H1 (cell line): ENCODE results near the gene CIC. TPM values are rescaled to one million over a fixed set of nuclear protein-coding genes. Genes with fewer than 3 reads are reported as not detected.
"Not testable (repeated sequence)": the region's sequence is repeated elsewhere in the genome, so short reads cannot be mapped to it uniquely, and the experiment has no call there.

Experiments
- CTCF ChIA-PET: fragments of 300-600 bp; sonication (Branson Sonifier 250); formaldehyde crosslinking; loops from one replicate; lab custom pipeline; 2021; ENCODE audit not compliant: partially characterized antibody; lab: Charles Lee
- POLR2A ChIA-PET: fragments of 300-600 bp; sonication (Branson Sonifier 250); formaldehyde crosslinking; loops from one replicate; lab custom pipeline; 2021; ENCODE audit warnings: inconsistent platforms; ENCODE audit not compliant: partially characterized antibody; lab: Charles Lee
- DNase-seq, 2 experiments: peaks; one replicate each; pipeline versions ENCODE4 v3.0.0 to v3.0.0-alpha.2; 2010 to 2022; ENCODE audit warnings: low spot score in 2 of 2, low read depth in 1 of 2, mixed read lengths in 1 of 2
- FAIRE-seq: peaks from 2 replicates; lab custom pipeline; 2011; peaks lifted over from hg19 to GRCh38; lab: Jason Lieb, UNC
- H2AFZ ChIP-seq: 2 replicates; pipeline ENCODE4 v1.8.1; 2012; ENCODE audit warnings: low read length, inconsistent platforms
- H2AK5ac ChIP-seq: 2 replicates; pipeline ENCODE4 v1.6.1; 2013; ENCODE audit warnings: low read depth, low read length
- H2BK120ac ChIP-seq: replicated peaks from 2 replicates; pipeline ENCODE3; 2013; ENCODE audit warnings: low read depth, low read length, inconsistent platforms
- H2BK12ac ChIP-seq: 2 replicates; pipeline ENCODE4 v1.6.1; 2013; ENCODE audit warnings: low read depth, low read length
- H2BK15ac ChIP-seq: 2 replicates; pipeline ENCODE4 v1.6.1; 2013; ENCODE audit warnings: low read length
- H2BK20ac ChIP-seq: 2 replicates; pipeline ENCODE4 v1.6.1; 2013; ENCODE audit warnings: low read length
- H2BK5ac ChIP-seq: 2 replicates; pipeline ENCODE4 v1.6.1; 2013; ENCODE audit warnings: low read depth, low read length
- H3K14ac ChIP-seq: 2 replicates; pipeline ENCODE4 v1.6.1; 2013; ENCODE audit warnings: inconsistent platforms; ENCODE audit not compliant: insufficient read length
- H3K18ac ChIP-seq: 2 replicates; pipeline ENCODE4 v1.6.1; 2013; ENCODE audit warnings: low read length; ENCODE audit errors: extremely low read depth
- H3K23ac ChIP-seq: 2 replicates; pipeline ENCODE4 v1.6.1; 2013; ENCODE audit warnings: inconsistent platforms; ENCODE audit not compliant: insufficient read length
- H3K23me2 ChIP-seq: 2 replicates; pipeline ENCODE4 v1.6.1; 2013; ENCODE audit warnings: low read depth, low read length
- H3K27ac ChIP-seq: 2 replicates; pipeline ENCODE4 v1.6.1; 2011; ENCODE audit warnings: low read depth, low read length, inconsistent platforms
- H3K27me3 ChIP-seq, 4 experiments: replicated peaks in 1 of 4; 1 replicate in 1 of 4; 2 replicates in 3 of 4; pipeline versions ENCODE4 v1.6.1 to v1.8.1; 2011 to 2013; ENCODE audit warnings: low read length in 3 of 4, mild to moderate bottlenecking in 3 of 4, inconsistent platforms in 2 of 4, mixed read lengths in 2 of 4, moderate library complexity in 1 of 4; ENCODE audit not compliant: control insufficient read depth in 3 of 4, insufficient read depth in 3 of 4; ENCODE audit errors: extremely low read depth in 1 of 4
- H3K36me3 ChIP-seq, 4 experiments: 2 replicates each; pipeline versions ENCODE4 v1.6.1 to v1.8.1; 2011 to 2013; ENCODE audit warnings: mild to moderate bottlenecking in 4 of 4, low read length in 3 of 4, moderate library complexity in 2 of 4, control low read depth in 1 of 4, inconsistent platforms in 1 of 4; ENCODE audit not compliant: insufficient read depth in 4 of 4, control insufficient read depth in 2 of 4
- H3K4ac ChIP-seq: replicated peaks from 2 replicates; pipeline ENCODE3; 2013; ENCODE audit warnings: low read length, low read depth, mixed read lengths, inconsistent platforms; ENCODE audit not compliant: insufficient read length
- H3K4me1 ChIP-seq, 4 experiments: replicated peaks in 1 of 4; 1 replicate in 1 of 4; 2 replicates in 3 of 4; pipeline versions ENCODE4 v1.6.1 to v1.8.1; 2011 to 2013; ENCODE audit warnings: low read length in 3 of 4, inconsistent platforms in 2 of 4, mixed read lengths in 1 of 4; ENCODE audit not compliant: insufficient read depth in 4 of 4, control insufficient read depth in 3 of 4
- H3K4me2 ChIP-seq, 2 experiments: 2 replicates each; pipeline versions ENCODE4 v1.6.1 to v1.8.1; 2011 to 2013; ENCODE audit warnings: low read depth in 2 of 2, low read length in 2 of 2, control low read depth in 1 of 2, inconsistent platforms in 1 of 2, mild to moderate bottlenecking in 1 of 2; ENCODE audit not compliant: insufficient read depth in 1 of 2
- H3K4me3 ChIP-seq, 4 experiments: fragments of 200-600, 300-600 bp in 1 of 4; sonication (generic), shearing (Covaris generic), sonication (Bioruptor Twin) in 1 of 4; 2 replicates each; pipeline versions ENCODE4 v1.5.1 to v1.8.1; 2011 to 2016; ENCODE audit warnings: low read length in 4 of 4, low read depth in 3 of 4, control low read depth in 2 of 4, inconsistent platforms in 2 of 4, mild to moderate bottlenecking in 2 of 4, mixed read lengths in 1 of 4, moderate library complexity in 1 of 4; ENCODE audit not compliant: insufficient read depth in 2 of 4; ENCODE audit errors: extremely low read depth in 1 of 4
- H3K56ac ChIP-seq: replicated peaks from 2 replicates; pipeline ENCODE3; 2013; ENCODE audit warnings: low read depth, mild to moderate bottlenecking, mixed read lengths, low read length, inconsistent platforms; ENCODE audit not compliant: insufficient read length
- H3K79me1 ChIP-seq: 2 replicates; pipeline ENCODE4 v1.6.1; 2013; ENCODE audit warnings: low read depth, low read length, control low read depth
- H3K79me2 ChIP-seq, 2 experiments: 2 replicates each; pipeline versions ENCODE4 v1.6.1 to v1.8.1; 2012 to 2013; ENCODE audit warnings: low read length in 2 of 2, mild to moderate bottlenecking in 2 of 2, inconsistent platforms in 1 of 2; ENCODE audit not compliant: insufficient read depth in 2 of 2, control insufficient read depth in 1 of 2
- H3K9ac ChIP-seq, 4 experiments: replicated peaks in 1 of 4; 1 replicate in 1 of 4; 2 replicates in 3 of 4; pipeline versions ENCODE4 v1.6.1 to v1.8.1; 2011 to 2013; ENCODE audit warnings: low read depth in 3 of 4, low read length in 3 of 4, control low read depth in 2 of 4, mild to moderate bottlenecking in 2 of 4, moderate library complexity in 2 of 4, inconsistent platforms in 1 of 4; ENCODE audit errors: extremely low read depth in 1 of 4
- H3K9me3 ChIP-seq, 2 experiments: 2 replicates each; pipeline versions ENCODE4 v1.6.1 to v1.8.1; 2012 to 2013; ENCODE audit warnings: mild to moderate bottlenecking in 2 of 2, moderate library complexity in 2 of 2, control low read depth in 1 of 2, inconsistent platforms in 1 of 2, low read depth in 1 of 2, low read length in 1 of 2, mixed read lengths in 1 of 2; ENCODE audit not compliant: insufficient read depth in 2 of 2
- H4K20me1 ChIP-seq, 2 experiments: replicated peaks in 1 of 2; 2 replicates each; pipeline versions ENCODE3 to v1.8.1; 2011 to 2013; ENCODE audit warnings: inconsistent platforms in 2 of 2, low read length in 2 of 2, mild to moderate bottlenecking in 1 of 2; ENCODE audit not compliant: insufficient read depth in 2 of 2, control insufficient read depth in 1 of 2
- H4K5ac ChIP-seq: 2 replicates; pipeline ENCODE4 v1.6.1; 2013; ENCODE audit warnings: low read length, low read depth, mixed read lengths, inconsistent platforms; ENCODE audit not compliant: insufficient read length
- H4K8ac ChIP-seq: 2 replicates; pipeline ENCODE4 v1.8.0; 2013; ENCODE audit warnings: mild to moderate bottlenecking, moderate library complexity, low read length, inconsistent platforms; ENCODE audit not compliant: insufficient read depth; ENCODE audit errors: extremely low read depth
- H4K91ac ChIP-seq: replicated peaks from 2 replicates; pipeline ENCODE3; 2013; ENCODE audit warnings: low read length, mixed read lengths, inconsistent platforms; ENCODE audit not compliant: insufficient read length
- WGBS, 2 experiments: shearing (Covaris generic) in 1 of 2; methylation state at CpG; one replicate each; pipeline versions ENCODE4 v1.1.6 to v1.1.7; 2013 to 2015; ENCODE audit warnings: low lambda C conversion rate in 2 of 2, mixed read lengths in 2 of 2, inconsistent platforms in 1 of 2, low coverage in 1 of 2, missing lambda C conversion rate in 1 of 2; ENCODE audit not compliant: insufficient replicate concordance in 2 of 2, insufficient coverage in 1 of 2, insufficient read length in 1 of 2; ENCODE audit errors: extremely low coverage in 1 of 2, missing lambda C conversion rate in 1 of 2; 5-methylcytosine and 5-hydroxymethylcytosine counted together
- polyA plus RNA-seq, 7 experiments: library from polyadenylated mRNA; depleted of rRNA in 3 of 7; stranded (reverse) in 5 of 7; unstranded in 2 of 7; fragments of >200 nt in 5 of 7; fragments of 200-250 nt in 2 of 7; gene quantifications; 1 replicate in 5 of 7; 2 replicates in 1 of 7; 4 replicates in 1 of 7; pipeline versions ENCODE4 v1.2.1 to v1.2.3, GENCODE V29; 2011 to 2013; ENCODE audit warnings: missing spikeins in 2 of 7, mixed read lengths in 2 of 7
- total RNA-seq: library from RNA; stranded (reverse); fragmentation: NEBNext Ultra II Directional; extraction: Animal tissue kit (Norgen Biotek cat#: 25700); gene quantifications from 2 replicates; pipeline ENCODE4 v1.2.1, GENCODE V29; 2021

Gene CIC
- total and polyA plus RNA-seq, 2 of the 8 experiments (the other 6 are each of a cell fraction or from before 2014, with no cell fraction given), result 13.2 to 43.6 TPM

- H4K5ac ChIP-seq, H2BK15ac ChIP-seq, H3K4me2 ChIP-seq, H3K23ac ChIP-seq, H2AFZ ChIP-seq, H2BK20ac ChIP-seq, H4K8ac ChIP-seq, H3K27me3 ChIP-seq, H3K18ac ChIP-seq, H3K36me3 ChIP-seq, H2BK5ac ChIP-seq, H3K9ac ChIP-seq, H3K14ac ChIP-seq, H2AK5ac ChIP-seq, H3K4me3 ChIP-seq, H2BK120ac ChIP-seq, DNase-seq, H3K79me1 ChIP-seq, H4K91ac ChIP-seq, H3K27ac ChIP-seq, H3K4me1 ChIP-seq, FAIRE-seq, H3K56ac ChIP-seq, H2BK12ac ChIP-seq, H3K9me3 ChIP-seq, H3K4ac ChIP-seq, H4K20me1 ChIP-seq, H3K79me2 ChIP-seq: not testable (repeated sequence)
- POLR2A ChIA-PET, result interaction anchor here (1.0 to 1.4 kb wide), 4 partner anchors 12 to 121 kb away, joined by 3 to 5 read pairs (median 4); no protein-coding TSS in a partner anchor
- 83% methylated on average over 2 of the region's 3 CpGs; no CpG with 5 or more reads in 1 of the 2 experiments for WGBS, 2 experiments
- CTCF ChIA-PET, result interaction anchor here (0.7 to 9.1 kb wide), 8 partner anchors 9 to 593 kb away, joined by 3 to 75 read pairs (median 3); no protein-coding TSS in a partner anchor
- peaks cover 11% of the 10 kb centered on the region; the same call in 1 of the 2 replicates for H3K23me2 ChIP-seq
These were observed 11.2 kb upstream of the CIC start for GRCh38 chr19:42257842-42258241.
